Measurements from ENCODE around the gene TUBE1. TPM values are rescaled to one million over a fixed set of nuclear protein-coding genes. Genes with fewer than 3 reads are reported as not detected.

The TUBE1 gene
- total RNA-seq = 10 to 100 TPM in 1 of 2 donors, 1 to 10 TPM in 1; 7.1 to 14.9 TPM

- intact Hi-C loops (cut with DNase I) = loop anchor here (5.0 kb wide), 1 partner anchor 75 kb away; no protein-coding TSS in a partner anchor
- peak; percentile 94 for DNase-seq
- TF ChIP-seq, protein P1, sequence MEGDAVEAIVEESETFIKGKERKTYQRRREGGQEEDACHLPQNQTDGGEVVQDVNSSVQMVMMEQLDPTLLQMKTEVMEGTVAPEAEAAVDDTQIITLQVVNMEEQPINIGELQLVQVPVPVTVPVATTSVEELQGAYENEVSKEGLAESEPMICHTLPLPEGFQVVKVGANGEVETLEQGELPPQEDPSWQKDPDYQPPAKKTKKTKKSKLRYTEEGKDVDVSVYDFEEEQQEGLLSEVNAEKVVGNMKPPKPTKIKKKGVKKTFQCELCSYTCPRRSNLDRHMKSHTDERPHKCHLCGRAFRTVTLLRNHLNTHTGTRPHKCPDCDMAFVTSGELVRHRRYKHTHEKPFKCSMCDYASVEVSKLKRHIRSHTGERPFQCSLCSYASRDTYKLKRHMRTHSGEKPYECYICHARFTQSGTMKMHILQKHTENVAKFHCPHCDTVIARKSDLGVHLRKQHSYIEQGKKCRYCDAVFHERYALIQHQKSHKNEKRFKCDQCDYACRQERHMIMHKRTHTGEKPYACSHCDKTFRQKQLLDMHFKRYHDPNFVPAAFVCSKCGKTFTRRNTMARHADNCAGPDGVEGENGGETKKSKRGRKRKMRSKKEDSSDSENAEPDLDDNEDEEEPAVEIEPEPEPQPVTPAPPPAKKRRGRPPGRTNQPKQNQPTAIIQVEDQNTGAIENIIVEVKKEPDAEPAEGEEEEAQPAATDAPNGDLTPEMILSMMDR (IDR thresholded peaks at IDR 0.05) = no peak
These were observed at the start of gene TUBE1, which contains the start of gene FAM229B for GRCh38 chr6:112087136-112087911. TUBE1 (minus strand) TSS chr6:112087482; CDS start chr6:112087434, 48 bp downstream. FAM229B (plus strand) TSS chr6:112087591; CDS start chr6:112099284, 11,693 bp downstream.

DNA sequence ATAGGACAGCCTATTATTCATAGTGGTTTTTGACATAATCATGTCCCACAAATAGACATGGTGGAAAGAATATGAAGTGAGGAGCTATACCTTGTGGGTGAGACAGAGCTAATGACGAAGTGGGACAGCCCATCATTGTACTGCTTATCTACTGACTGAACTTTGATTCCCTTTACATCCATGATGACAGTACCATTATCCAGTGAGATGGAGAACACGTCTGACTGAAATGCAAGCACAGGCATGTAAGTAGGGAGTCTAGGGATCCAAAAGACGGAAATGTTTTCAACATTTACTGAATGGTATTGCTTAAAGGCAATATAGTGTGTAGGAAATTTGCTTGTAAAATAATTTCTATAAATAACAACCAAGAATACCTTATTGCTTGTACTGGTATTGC lies 43.6 kb upstream of the TUBE1 start:
- H3K4me3 ChIP-seq = no peak overlapping the region
- no peak overlapping the region for H3K9ac ChIP-seq (ENCODE audit: low read depth in 2 of 2, low read length in 2 of 2)
- no peak overlapping the region for H3K27ac ChIP-seq
- no peaks in the 10 kb centered on the region for H3K9me3 ChIP-seq
- intact Hi-C loops (cut with DNase I) = no loop called here
- H3K4me1 ChIP-seq = no peaks in the 10 kb centered on the region
- H3K27me3 ChIP-seq = no peaks in the 10 kb centered on the region
- TF ChIP-seq, protein P1 (IDR thresholded peaks at IDR 0.05) = no peak
- H3K36me3 ChIP-seq = no peaks in the 10 kb centered on the region
- no peak for DNase-seq

More at GRCh38 chr6:112087136-112087911, at the start of gene TUBE1, which contains the start of gene FAM229B:
- Histone ChIP-seq H3K9me3 (no peaks in the 10 kb centered on the region), H3K27me3 (no peaks in the 10 kb centered on the region), H3K9ac (ENCODE audit: low read depth in 2 of 2, low read length in 2 of 2) (peak within 1 kb of the TSS; percentile 81 to 91), H3K36me3 (no peaks in the 10 kb centered on the region), H3K27ac (peak within 1 kb of the TSS; percentile 66), H3K4me1 (no peaks in the 10 kb centered on the region), H3K4me3 (peak within 1 kb of the TSS; percentile 79)

DNA sequence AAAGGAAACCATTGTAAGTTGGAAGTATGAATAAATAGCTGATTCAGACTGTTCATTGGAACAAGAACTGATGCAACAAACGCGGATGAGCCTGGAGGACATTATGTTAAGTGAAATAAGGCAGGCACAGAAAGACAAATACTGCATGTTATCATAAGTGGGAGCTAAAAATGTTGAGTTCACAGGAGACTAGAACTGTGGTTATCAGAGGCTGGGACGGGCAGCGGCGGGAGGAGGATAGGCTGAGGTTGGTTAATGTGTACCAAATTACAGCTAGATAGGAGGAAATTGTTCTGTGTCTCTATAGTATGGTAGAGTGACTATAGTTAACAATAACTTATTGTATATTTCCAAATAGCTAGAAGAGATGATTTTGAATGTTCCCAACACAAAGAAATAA lies 40.9 kb upstream of the TUBE1 start:
- Histone ChIP-seq H3K4me3 (no peak overlapping the region), H3K27me3 (no peaks in the 10 kb centered on the region), H3K4me1 (no peaks in the 10 kb centered on the region), H3K9ac (ENCODE audit: low read depth in 2 of 2, low read length in 2 of 2) (no peak overlapping the region), H3K27ac (no peak overlapping the region), H3K9me3 (no peaks in the 10 kb centered on the region), H3K36me3 (no peaks in the 10 kb centered on the region)
- TF ChIP-seq, protein P1 (IDR thresholded peaks at IDR 0.05) = no peak
- intact Hi-C loops (cut with DNase I) = no loop called here
- DNase-seq = no peak

GRCh38 chr6:112123982-112124381 lies 36.7 kb upstream of the TUBE1 start:
- no peak for DNase-seq
- Histone ChIP-seq H3K27ac (no peak overlapping the region), H3K4me1 (no peaks in the 10 kb centered on the region), H3K27me3 (no peaks in the 10 kb centered on the region), H3K9ac (ENCODE audit: low read depth in 2 of 2, low read length in 2 of 2) (no peak overlapping the region), H3K9me3 (no peaks in the 10 kb centered on the region), H3K36me3 (no peaks in the 10 kb centered on the region), H3K4me3 (no peak overlapping the region)
- TF ChIP-seq, protein P1 (IDR thresholded peaks at IDR 0.05) = no peak
- intact Hi-C loops (cut with DNase I) = no loop called here

GRCh38 chr6:112122756-112123155 lies 35.5 kb upstream of the TUBE1 start:
- H3K36me3 ChIP-seq = no peaks in the 10 kb centered on the region
- intact Hi-C loops (cut with DNase I) = no loop called here

More at GRCh38 chr6:112122756-112123155, 35.5 kb upstream of the TUBE1 start:
- H3K27me3 ChIP-seq = no peaks in the 10 kb centered on the region
- H3K4me1 ChIP-seq = no peaks in the 10 kb centered on the region
- H3K9me3 ChIP-seq = no peaks in the 10 kb centered on the region
- TF ChIP-seq, protein P1 (IDR thresholded peaks at IDR 0.05) = no peak
- H3K4me3 ChIP-seq = no peak overlapping the region
- H3K9ac ChIP-seq (ENCODE audit: low read depth in 2 of 2, low read length in 2 of 2) = no peak overlapping the region
- DNase-seq = no peak
- H3K27ac ChIP-seq = no peak overlapping the region
